GM19468 (cell line): ENCODE data around the gene INTS15.
A peak's percentile ranks its signal among the peaks of the same experiment; 100 is the strongest.

Experiments
- ATAC-seq: cut with Tn5 transposase; IDR thresholded peaks from one replicate; pipeline ENCODE4 v1.9.1; 2021; ENCODE audit warnings: mild to moderate bottlenecking, moderate library complexity, moderate number of reproducible peaks; ENCODE audit not compliant: unreplicated experiment; ENCODE audit errors: extremely low read depth

INTS15 gene

GRCh38 chr7:6589829-6590644, at the start of gene INTS15:
Gene INTS15 (plus strand): TSS chr7:6590021. CDS start chr7:6590284, 263 bp downstream.
- ATAC-seq = peak; percentile 78

- no peak for ATAC-seq
Observed at GRCh38 chr7:6542368-6542767, 47.5 kb upstream of the INTS15 start.

GRCh38 chr7:6545398-6546126, 44.3 kb upstream of the INTS15 start:
- ATAC-seq = no peak

- ATAC-seq = no peak
Observed at GRCh38 chr7:6546498-6547251, 43.1 kb upstream of the INTS15 start.

GRCh38 chr7:6547400-6547799, 42.4 kb upstream of the INTS15 start:
- no peak for ATAC-seq

GRCh38 chr7:6551016-6551511, 38.8 kb upstream of the INTS15 start, which contains the start of gene GRID2IP:
Gene GRID2IP (minus strand): TSS chr7:6551461. CDS start chr7:6551436, 25 bp downstream.
- ATAC-seq = no peak

GRCh38 chr7:6553448-6554044, 36.3 kb upstream of the INTS15 start:
- no peak for ATAC-seq

GRCh38 chr7:6554848-6555247, 35.0 kb upstream of the INTS15 start:
- no peak for ATAC-seq

GRCh38 chr7:6556196-6556595, 33.6 kb upstream of the INTS15 start:
- ATAC-seq = no peak

- no peak for ATAC-seq
Observed at GRCh38 chr7:6558837-6559236, 31.0 kb upstream of the INTS15 start.

- no peak for ATAC-seq
Observed at GRCh38 chr7:6559896-6560295, 29.9 kb upstream of the INTS15 start.

- no peak for ATAC-seq
Observed at GRCh38 chr7:6562106-6562505, 27.7 kb upstream of the INTS15 start.

GRCh38 chr7:6563936-6564770, 25.7 kb upstream of the INTS15 start:
- no peak for ATAC-seq

GRCh38 chr7:6565655-6566054, 24.2 kb upstream of the INTS15 start:
- no peak for ATAC-seq

GRCh38 chr7:6567886-6568285, 21.9 kb upstream of the INTS15 start:
- ATAC-seq = no peak

GRCh38 chr7:6571160-6571779, 18.6 kb upstream of the INTS15 start:
- no peak for ATAC-seq

GRCh38 chr7:6575281-6576023, 14.4 kb upstream of the INTS15 start:
- no peak for ATAC-seq
